Measurements from ENCODE around the gene BOLA2B.
A peak's percentile ranks its signal among the peaks of the same experiment; 100 is the strongest.
"Not testable (repeated sequence)": the region's sequence is repeated elsewhere in the genome, so short reads cannot be mapped to it uniquely, and the experiment has no call there.

BOLA2B gene

GRCh38 chr16:30194172-30194925, 883 bp upstream of the BOLA2B start:
- not testable (repeated sequence) for H3K27me3 ChIP-seq (ENCODE audit: control insufficient read depth, insufficient read depth, low read length); H3K4me2 ChIP-seq (ENCODE audit: low read length); H3K4me1 ChIP-seq; H2AFZ ChIP-seq; H3K79me2 ChIP-seq; H3K4me3 ChIP-seq (ENCODE audit: low read depth, low read length); H3K9me3 ChIP-seq (ENCODE audit: control insufficient read depth, low read length); H3K27ac ChIP-seq; H3K9ac ChIP-seq; H3K36me3 ChIP-seq (ENCODE audit: control insufficient read depth, insufficient read depth, low read length)

- not testable (repeated sequence) for H2AFZ ChIP-seq; H3K27ac ChIP-seq; H3K9ac ChIP-seq; H3K36me3 ChIP-seq (ENCODE audit: control insufficient read depth, insufficient read depth, low read length); H3K4me1 ChIP-seq; H3K4me3 ChIP-seq (ENCODE audit: low read depth, low read length); H3K79me2 ChIP-seq; H3K4me2 ChIP-seq (ENCODE audit: low read length); H3K27me3 ChIP-seq (ENCODE audit: control insufficient read depth, insufficient read depth, low read length); H3K9me3 ChIP-seq (ENCODE audit: control insufficient read depth, low read length)
These were observed 368 bp downstream of the BOLA2B start for GRCh38 chr16:30193098-30193497.

- not testable (repeated sequence) for H3K4me3 ChIP-seq (ENCODE audit: low read depth, low read length); H3K9me3 ChIP-seq (ENCODE audit: control insufficient read depth, low read length); H3K27me3 ChIP-seq (ENCODE audit: control insufficient read depth, insufficient read depth, low read length); H2AFZ ChIP-seq; H3K4me2 ChIP-seq (ENCODE audit: low read length); H3K4me1 ChIP-seq; H3K79me2 ChIP-seq; H3K27ac ChIP-seq; H3K9ac ChIP-seq; H3K36me3 ChIP-seq (ENCODE audit: control insufficient read depth, insufficient read depth, low read length)
These were observed 2.3 kb downstream of the BOLA2B start for GRCh38 chr16:30191158-30191557.

- H3K9me3 ChIP-seq (ENCODE audit: control insufficient read depth, low read length) = no peaks in the 10 kb centered on the region
- no peak overlapping the region for H2AFZ ChIP-seq
- peaks cover 2% of the 10 kb centered on the region for H3K4me1 ChIP-seq
- H3K4me3 ChIP-seq (ENCODE audit: low read depth, low read length) = no peak overlapping the region
- TF ChIP-seq CTCF (IDR thresholded peaks at IDR 0.05) = no peak
- no peak overlapping the region for H3K9ac ChIP-seq
- H3K79me2 ChIP-seq = peaks cover 9% of the 10 kb centered on the region
- H3K4me2 ChIP-seq (ENCODE audit: low read length) = no peak overlapping the region
- no peaks in the 10 kb centered on the region for H3K27me3 ChIP-seq (ENCODE audit: control insufficient read depth, insufficient read depth, low read length)
- H3K27ac ChIP-seq = no peak overlapping the region
- H3K36me3 ChIP-seq (ENCODE audit: control insufficient read depth, insufficient read depth, low read length) = no peaks in the 10 kb centered on the region
These were observed 5.4 kb downstream of the BOLA2B start for GRCh38 chr16:30187971-30188561.

- Histone ChIP-seq H3K79me2 (peaks cover 9% of the 10 kb centered on the region), H3K27ac (no peak overlapping the region), H3K9me3 (ENCODE audit: control insufficient read depth, low read length) (no peaks in the 10 kb centered on the region), H3K4me2 (ENCODE audit: low read length) (no peak overlapping the region), H3K9ac (no peak overlapping the region), H3K4me3 (ENCODE audit: low read depth, low read length) (no peak overlapping the region), H2AFZ (no peak overlapping the region), H3K27me3 (ENCODE audit: control insufficient read depth, insufficient read depth, low read length) (no peaks in the 10 kb centered on the region), H3K36me3 (ENCODE audit: control insufficient read depth, insufficient read depth, low read length) (no peaks in the 10 kb centered on the region), H3K4me1 (peaks cover 5% of the 10 kb centered on the region)
- no peak for TF ChIP-seq CTCF (IDR thresholded peaks at IDR 0.05)
These were observed 6.0 kb downstream of the BOLA2B start for GRCh38 chr16:30187556-30187865.

GRCh38 chr16:30186782-30187555, 6.5 kb downstream of the BOLA2B start:
- Histone ChIP-seq H3K9ac (no peak overlapping the region), H3K4me3 (ENCODE audit: low read depth, low read length) (no peak overlapping the region), H3K27ac (no peak overlapping the region)

More at GRCh38 chr16:30186782-30187555, 6.5 kb downstream of the BOLA2B start:
- Histone ChIP-seq H3K36me3 (ENCODE audit: control insufficient read depth, insufficient read depth, low read length) (no peaks in the 10 kb centered on the region), H3K9me3 (ENCODE audit: control insufficient read depth, low read length) (no peaks in the 10 kb centered on the region), H3K4me2 (ENCODE audit: low read length) (no peak overlapping the region), H3K27me3 (ENCODE audit: control insufficient read depth, insufficient read depth, low read length) (no peaks in the 10 kb centered on the region), H2AFZ (no peak overlapping the region), H3K4me1 (peaks cover 5% of the 10 kb centered on the region), H3K79me2 (peaks cover 9% of the 10 kb centered on the region)
- peak; percentile 55 for TF ChIP-seq CTCF (IDR thresholded peaks at IDR 0.05)
